Measurements from ENCODE around the gene PIAS3.

GRCh38 chr1:145805057-145805456 lies 53.8 kb downstream of the PIAS3 start:
- no peak for TF ChIP-seq CTCF (IDR thresholded peaks at IDR 0.05; ENCODE audit: poor library complexity)
- TF ChIP-seq EZH2phosphoT487 (IDR thresholded peaks at IDR 0.05; ENCODE audit: low read depth, severe bottlenecking, unreplicated experiment) = no peak
- no peak for TF ChIP-seq EZH2 (IDR thresholded peaks at IDR 0.05; ENCODE audit: borderline replicate concordance)

Data from hepatocyte (in vitro differentiated cells).